Natural killer cell (primary cell): ENCODE data around the gene HDAC11. TPM values are rescaled to one million over a fixed set of nuclear protein-coding genes. Genes with fewer than 3 reads are reported as not detected.
A peak's percentile ranks its signal among the peaks of the same experiment; 100 is the strongest.
"Not testable (repeated sequence)": the region's sequence is repeated elsewhere in the genome, so short reads cannot be mapped to it uniquely, and the experiment has no call there.

Experiments
- ATAC-seq, 3 donors: fragments of 150-1000 bp in 2 of 3; fragments of 200-7000 bp in 1 of 3; cut with Tn5 transposase; 1 replicate in 1 of 3; 2 replicates in 2 of 3; pipeline ENCODE4 v1.10.0; 2021; ENCODE audit warnings: mild to moderate bottlenecking in 2 of 3, moderate library complexity in 2 of 3
- DNase-seq, 2 donors: peaks; one replicate each; pipeline versions ENCODE4 v3.0.0 to v3.0.0-alpha.2; 2013 to 2021; ENCODE audit warnings: mixed read lengths in 1 of 2
- H3K27ac ChIP-seq: one replicate; pipeline ENCODE4 v1.5.1; 2013; ENCODE audit warnings: mild to moderate bottlenecking, low read length
- H3K27me3 ChIP-seq: one replicate; pipeline ENCODE4 v1.6.1; 2013; ENCODE audit warnings: low read length; ENCODE audit not compliant: control insufficient read depth, insufficient read depth
- H3K36me3 ChIP-seq: one replicate; pipeline ENCODE4 v1.6.1; 2013; ENCODE audit warnings: low read length; ENCODE audit not compliant: control insufficient read depth, insufficient read depth
- H3K4me1 ChIP-seq: one replicate; pipeline ENCODE4 v1.6.1; 2013; ENCODE audit warnings: low read length; ENCODE audit not compliant: control insufficient read depth, insufficient read depth
- H3K4me3 ChIP-seq: one replicate; pipeline ENCODE4 v1.5.1; 2013; ENCODE audit warnings: low read length
- H3K9me3 ChIP-seq: one replicate; pipeline ENCODE4 v1.6.1; 2013; ENCODE audit warnings: low read length; ENCODE audit not compliant: control insufficient read depth, insufficient read depth
- H3K27ac Mint-ChIP-seq, 2 donors: one replicate each; pipeline ENCODE4 v1.8.0; 2022; ENCODE audit warnings: mild to moderate bottlenecking in 2 of 2, mixed read lengths in 2 of 2, moderate library complexity in 1 of 2
- H3K27me3 Mint-ChIP-seq, 2 donors: one replicate each; pipeline ENCODE4 v1.8.0; 2022; ENCODE audit warnings: low read depth in 2 of 2, mixed read lengths in 2 of 2
- H3K36me3 Mint-ChIP-seq: one replicate; pipeline ENCODE4 v1.8.0; 2022; ENCODE audit warnings: mixed read lengths
- H3K4me1 Mint-ChIP-seq, 2 donors: one replicate each; pipeline ENCODE4 v1.8.0; 2022; ENCODE audit warnings: mixed read lengths in 2 of 2
- H3K4me3 Mint-ChIP-seq: one replicate; pipeline ENCODE4 v1.8.0; 2022; ENCODE audit warnings: mild to moderate bottlenecking, moderate library complexity, mixed read lengths
- H3K9me3 Mint-ChIP-seq, 2 donors: one replicate each; pipeline ENCODE4 v1.8.0; 2022; ENCODE audit warnings: mixed read lengths in 2 of 2
- WGBS: methylation state at CpG from one replicate; pipeline ENCODE4 v1.1.7; 2013; ENCODE audit warnings: missing lambda C conversion rate; ENCODE audit not compliant: insufficient coverage; 5-methylcytosine and 5-hydroxymethylcytosine counted together
- intact Hi-C: fragments of 100-400 bp; cut with micrococcal nuclease; formaldehyde crosslinking; loops from one replicate; pipeline ENCODE4 v1.14.2; 2022
- total RNA-seq, 4 donors: library from RNA; stranded (reverse); fragments of 120-200 nt in 1 of 4; gene quantifications; one replicate each; pipeline versions ENCODE4 v1.2.3 to v1.2.4, GENCODE V29; 2013 to 2022
- TF ChIP-seq, protein P1 (sequence below): fragments of 200-600 bp; IDR thresholded peaks from one replicate; pipeline ENCODE4 v1.8.0; 2022; ENCODE audit warnings: antibody characterized with exemption

The HDAC11 gene
- total RNA-seq, 3 donors from 2014 or later (not counting 1 experiment from before 2014, with no cell fraction given) = 3.4 to 5.3 (median 3.9) TPM

DNA sequence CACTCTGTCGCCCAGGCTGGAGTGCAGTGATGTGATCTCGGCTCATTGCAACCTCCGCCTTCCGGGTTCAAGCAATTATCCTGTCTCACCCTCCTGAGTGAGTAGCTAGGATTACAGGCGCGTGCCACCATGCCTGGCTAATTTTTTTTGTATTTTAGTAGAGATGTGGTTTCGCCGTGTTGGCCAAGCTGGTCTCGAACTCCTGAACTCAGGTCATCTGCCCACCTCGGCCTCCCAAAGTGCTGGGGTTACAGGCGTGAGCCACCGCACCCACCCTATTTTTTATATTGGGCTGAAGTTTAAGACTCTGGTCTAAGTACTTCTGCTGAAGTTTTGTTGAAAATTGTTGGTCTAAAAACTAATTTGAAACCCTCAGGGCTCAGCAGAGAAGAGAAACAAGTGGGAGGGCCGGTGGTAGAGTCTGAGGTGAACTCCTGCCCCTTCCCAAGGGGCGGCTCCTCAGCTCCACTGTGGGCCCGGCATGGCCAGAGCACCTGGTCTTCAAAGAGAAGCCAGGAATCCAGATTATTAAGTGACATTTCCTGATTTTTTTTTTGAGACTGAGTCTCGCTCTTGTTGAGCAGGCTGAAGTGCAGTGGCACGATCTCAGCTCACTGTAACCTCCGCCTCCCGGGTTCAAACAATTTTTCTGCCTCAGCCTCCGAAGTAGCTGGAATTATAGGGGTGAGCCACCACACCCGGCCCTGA, 4.0 kb downstream of the HDAC11 start:
- intact Hi-C loops = no loop called here
- Histone ChIP-seq H3K9me3 (no peaks in the 10 kb centered on the region), H3K4me3 (no peak overlapping the region), H3K36me3 (no peaks in the 10 kb centered on the region), H3K27me3 (no peaks in the 10 kb centered on the region), H3K4me1 (peaks cover 31% of the 10 kb centered on the region), H3K27ac (no peak overlapping the region)
- Mint-ChIP-seq H3K36me3 (no peaks in the 10 kb centered on the region), H3K27ac (no peak overlapping the region), H3K27me3 (no peaks in the 10 kb centered on the region), H3K4me3 (no peak overlapping the region), H3K4me1 (peaks cover 9 to 17% of the 10 kb centered on the region in 2 donors), H3K9me3 (no peaks in the 10 kb centered on the region)
- DNase-seq (no peak), ATAC-seq (no peak)
- TF ChIP-seq, protein P1, sequence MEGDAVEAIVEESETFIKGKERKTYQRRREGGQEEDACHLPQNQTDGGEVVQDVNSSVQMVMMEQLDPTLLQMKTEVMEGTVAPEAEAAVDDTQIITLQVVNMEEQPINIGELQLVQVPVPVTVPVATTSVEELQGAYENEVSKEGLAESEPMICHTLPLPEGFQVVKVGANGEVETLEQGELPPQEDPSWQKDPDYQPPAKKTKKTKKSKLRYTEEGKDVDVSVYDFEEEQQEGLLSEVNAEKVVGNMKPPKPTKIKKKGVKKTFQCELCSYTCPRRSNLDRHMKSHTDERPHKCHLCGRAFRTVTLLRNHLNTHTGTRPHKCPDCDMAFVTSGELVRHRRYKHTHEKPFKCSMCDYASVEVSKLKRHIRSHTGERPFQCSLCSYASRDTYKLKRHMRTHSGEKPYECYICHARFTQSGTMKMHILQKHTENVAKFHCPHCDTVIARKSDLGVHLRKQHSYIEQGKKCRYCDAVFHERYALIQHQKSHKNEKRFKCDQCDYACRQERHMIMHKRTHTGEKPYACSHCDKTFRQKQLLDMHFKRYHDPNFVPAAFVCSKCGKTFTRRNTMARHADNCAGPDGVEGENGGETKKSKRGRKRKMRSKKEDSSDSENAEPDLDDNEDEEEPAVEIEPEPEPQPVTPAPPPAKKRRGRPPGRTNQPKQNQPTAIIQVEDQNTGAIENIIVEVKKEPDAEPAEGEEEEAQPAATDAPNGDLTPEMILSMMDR = no peak
- 91% methylated on average over 21 of the region's 21 CpGs for WGBS

GRCh38 chr3:13484851-13485590, 4.9 kb downstream of the HDAC11 start:
- Histone ChIP-seq H3K4me1 (peaks cover 25% of the 10 kb centered on the region), H3K36me3 (no peaks in the 10 kb centered on the region), H3K27me3 (no peaks in the 10 kb centered on the region), H3K27ac (peak overlapping the region; percentile 31), H3K9me3 (no peaks in the 10 kb centered on the region), H3K4me3 (no peak overlapping the region)
- Mint-ChIP-seq H3K27me3 (no peaks in the 10 kb centered on the region), H3K9me3 (no peaks in the 10 kb centered on the region), H3K27ac (peak overlapping the region in 1 of 2 donors; percentile 57), H3K4me1 (peaks cover 9 to 12% of the 10 kb centered on the region in 2 donors), H3K36me3 (no peaks in the 10 kb centered on the region), H3K4me3 (no peak overlapping the region)
- TF ChIP-seq, protein P1 = no peak
- ATAC-seq = no peak
- intact Hi-C loops = no loop called here
- peak in 1 of 2 donors; percentile 56 for DNase-seq
- 28% methylated on average over 7 of the region's 7 CpGs for WGBS

DNA sequence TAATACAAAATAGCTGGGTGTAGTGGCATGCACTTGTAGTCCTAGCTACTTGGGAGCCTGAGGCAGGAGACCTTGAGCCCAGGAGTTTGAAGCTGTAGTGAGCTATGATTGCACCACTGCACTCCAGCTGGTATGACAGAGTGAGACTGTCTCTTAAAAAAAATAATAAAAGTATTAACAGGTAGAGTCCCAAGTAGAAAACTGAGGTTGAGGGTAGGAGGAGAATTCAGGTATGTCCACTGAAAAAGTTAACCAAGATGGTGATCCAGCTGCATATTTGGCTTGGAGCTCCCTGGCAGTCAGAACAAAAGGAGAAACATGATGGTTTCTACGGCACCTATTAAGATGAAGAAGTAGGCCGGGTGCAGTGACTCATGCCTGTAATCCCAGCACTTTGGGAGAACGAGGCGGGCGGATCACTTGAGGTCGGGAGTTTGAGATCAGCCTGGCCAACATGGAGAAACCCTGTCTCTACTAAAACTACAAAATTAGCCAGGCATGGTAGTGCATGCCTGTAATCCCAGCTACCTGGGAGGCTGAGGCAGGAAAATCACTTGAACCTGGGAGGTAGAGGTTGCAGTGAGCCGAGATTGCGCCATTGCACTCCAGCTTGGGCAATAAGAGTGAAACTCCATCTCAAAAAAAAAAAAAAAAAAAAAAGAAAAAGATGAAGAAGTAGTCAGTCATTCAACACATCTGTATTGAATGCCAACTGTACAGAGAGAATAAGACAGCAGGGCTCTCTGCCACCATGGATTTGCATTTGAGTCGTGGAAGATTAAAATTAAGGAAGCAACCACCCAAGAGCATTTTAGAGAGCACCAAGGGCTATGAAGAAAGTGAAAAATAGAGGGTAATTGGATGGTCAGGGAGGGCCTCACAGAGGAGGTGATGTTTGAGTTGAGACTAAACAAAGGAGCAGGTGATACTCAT, 5.8 kb downstream of the HDAC11 start:
- H3K9me3 Mint-ChIP-seq, H3K4me3 ChIP-seq, H3K36me3 Mint-ChIP-seq, H3K36me3 ChIP-seq, H3K27ac ChIP-seq, H3K4me3 Mint-ChIP-seq, H3K27me3 ChIP-seq, H3K9me3 ChIP-seq, DNase-seq, ATAC-seq, intact Hi-C loops, H3K27me3 Mint-ChIP-seq: not testable (repeated sequence)
- H3K27ac Mint-ChIP-seq = peak overlapping the region in 1 of 2 donors; percentile 57
- peaks cover 20% of the 10 kb centered on the region for H3K4me1 ChIP-seq
- H3K4me1 Mint-ChIP-seq = peaks cover 9 to 12% of the 10 kb centered on the region in 2 donors
- WGBS = 91% methylated on average over 7 of the region's 9 CpGs
